HepG2 (cell line): ENCODE results near the gene IL1RL2. TPM values are rescaled to one million over a fixed set of nuclear protein-coding genes. Genes with fewer than 3 reads are reported as not detected.

ENCODE experiments used
- ATRX ChIP-seq: sonication (generic); formaldehyde crosslinking; IDR thresholded peaks from 2 replicates; pipeline ENCODE4 v1.4.0; 2020; ENCODE audit warnings: missing genetic modification reagents, borderline replicate concordance
- CSRNP2 ChIP-seq: sonication (generic); formaldehyde crosslinking; conservative IDR thresholded peaks from 2 replicates; pipeline ENCODE4 v1.8.0; 2022; ENCODE audit warnings: low read depth, missing genetic modification reagents
- FOXC1 ChIP-seq: sonication (generic); formaldehyde crosslinking; IDR thresholded peaks from 2 replicates; pipeline ENCODE4 v1.8.0; 2022; ENCODE audit warnings: mild to moderate bottlenecking, missing genetic modification reagents, borderline replicate concordance
- GMEB1 ChIP-seq: sonication (generic); formaldehyde crosslinking; IDR thresholded peaks from 2 replicates; pipeline ENCODE4 v1.5.1; 2020; ENCODE audit warnings: missing genetic modification reagents, mild to moderate bottlenecking, borderline replicate concordance
- LBX2 ChIP-seq: sonication (generic); formaldehyde crosslinking; IDR thresholded peaks from 2 replicates; pipeline ENCODE4 v1.5.0; 2020; ENCODE audit warnings: missing genetic modification reagents, mild to moderate bottlenecking, borderline replicate concordance
- PLRG1 ChIP-seq: fragments of 450-650 bp; conservative IDR thresholded peaks from 2 replicates; pipeline ENCODE4 v1.6.1; 2016
- RARA ChIP-seq: IDR thresholded peaks from 2 replicates; pipeline ENCODE4 v1.6.1; 2016; ENCODE audit warnings: missing genetic modification reagents, missing compliant biosample characterization
- REXO4 ChIP-seq: sonication (generic); formaldehyde crosslinking; IDR thresholded peaks from 2 replicates; pipeline ENCODE4 v1.8.0; 2022; ENCODE audit warnings: missing genetic modification reagents, mild to moderate bottlenecking, borderline replicate concordance
- TBL1XR1 ChIP-seq: fragments of 150-350 bp; IDR thresholded peaks from 2 replicates; pipeline ENCODE4 v1.6.1; 2014; ENCODE audit warnings: borderline replicate concordance, low read length; ENCODE audit not compliant: partially characterized antibody
- TMF1 ChIP-seq: sonication (generic); formaldehyde crosslinking; IDR thresholded peaks from 2 replicates; pipeline ENCODE4 v1.8.1; 2022; ENCODE audit warnings: low read depth, missing genetic modification reagents
- ZBTB37 ChIP-seq: sonication (generic); formaldehyde crosslinking; IDR thresholded peaks from 2 replicates; pipeline ENCODE4 v1.4.0; 2020; ENCODE audit warnings: mild to moderate bottlenecking, missing genetic modification reagents
- ZBTB38 ChIP-seq: sonication (generic); formaldehyde crosslinking; IDR thresholded peaks from 2 replicates; pipeline ENCODE4 v1.5.1; 2020; ENCODE audit warnings: mild to moderate bottlenecking, missing genetic modification reagents
- ZNF234 ChIP-seq: sonication (generic); formaldehyde crosslinking; conservative IDR thresholded peaks from 2 replicates; pipeline ENCODE4 v1.5.1; 2020; ENCODE audit warnings: mild to moderate bottlenecking, missing genetic modification reagents
- ZNF24 ChIP-seq: fragments of 450-650 bp; IDR thresholded peaks from 2 replicates; pipeline ENCODE4 v1.6.1; 2017; ENCODE audit warnings: antibody characterized with exemption, mild to moderate bottlenecking
- ZNF296 ChIP-seq: sonication (generic); formaldehyde crosslinking; conservative IDR thresholded peaks from 2 replicates; pipeline ENCODE4 v1.5.0; 2020; ENCODE audit warnings: mild to moderate bottlenecking, missing genetic modification reagents
- ZNF337 ChIP-seq: sonication (generic); formaldehyde crosslinking; IDR thresholded peaks from 2 replicates; pipeline ENCODE4 v1.5.1; 2020; ENCODE audit warnings: missing genetic modification reagents, low read depth, mild to moderate bottlenecking, borderline replicate concordance
- ZNF354B ChIP-seq: sonication (generic); formaldehyde crosslinking; IDR thresholded peaks from 2 replicates; pipeline ENCODE4 v1.8.0; 2022; ENCODE audit warnings: mild to moderate bottlenecking, missing genetic modification reagents
- ZNF614 ChIP-seq: IDR thresholded peaks from 2 replicates; pipeline ENCODE4 v1.6.1; 2018; ENCODE audit warnings: missing biosample characterization, missing genetic modification reagents, inconsistent platforms, borderline replicate concordance
- ZNF75D ChIP-seq: sonication (generic); formaldehyde crosslinking; IDR thresholded peaks from 2 replicates; pipeline ENCODE4 v1.8.1; 2023; ENCODE audit warnings: missing genetic modification reagents, mild to moderate bottlenecking, borderline replicate concordance
- ZNF883 ChIP-seq: sonication (generic); formaldehyde crosslinking; IDR thresholded peaks from 2 replicates; pipeline ENCODE4 v1.5.1; 2020; ENCODE audit warnings: mild to moderate bottlenecking, missing genetic modification reagents; ENCODE audit errors: not compliant biosample characterization
- ZSCAN22 ChIP-seq: sonication (generic); formaldehyde crosslinking; IDR thresholded peaks from 2 replicates; pipeline ENCODE4 v1.4.0; 2020; ENCODE audit warnings: mild to moderate bottlenecking, missing genetic modification reagents
- polyA plus RNA-seq, 8 experiments: library from polyadenylated mRNA; depleted of rRNA in 3 of 8; stranded (reverse) in 7 of 8; unstranded in 1 of 8; fragments of >200 nt; fragmentation: Illumina TruSeq in 4 of 8; extraction: Trizol in 4 of 8; gene quantifications; 2 replicates each; pipeline versions ENCODE4 v1.2.1 to v1.2.3, GENCODE V29; 2011 to 2016; ENCODE audit warnings: low read depth in 4 of 8, missing spikeins in 1 of 8, mixed read lengths in 1 of 8; ENCODE audit not compliant: insufficient read depth in 1 of 8
- total RNA-seq, 5 experiments: library from RNA; depleted of rRNA; stranded (reverse); fragments of >200 nt; fragmentation: Illumina TruSeq; extraction: Trizol; gene quantifications; 2 replicates each; pipeline ENCODE4 v1.2.3, GENCODE V29; 2016; ENCODE audit warnings: low read depth in 1 of 5

The IL1RL2 gene
- total and polyA plus RNA-seq, 2 of the 13 experiments (the other 11 are each of a cell fraction or from before 2014, with no cell fraction given): 0.03 TPM; not detected in 1

- TF ChIP-seq ZNF234 (CRISPR knock-in tag): no peak
- TF ChIP-seq PLRG1: no peak
- TF ChIP-seq ZNF337 (CRISPR knock-in tag): peak; percentile 69; the same call in 1 of the 2 replicates
- peak; percentile 57; the same call in 1 of the 2 replicates for TF ChIP-seq GMEB1
- TF ChIP-seq ZNF354B (CRISPR knock-in tag): no peak
- no peak for TF ChIP-seq ATRX
- peak; percentile 97 for TF ChIP-seq RARA (CRISPR knock-in tag)
- TF ChIP-seq TMF1: peak; percentile 51
- TF ChIP-seq ZSCAN22 (CRISPR knock-in tag): no peak; the same call in 1 of the 2 replicates
- TF ChIP-seq ZNF75D: no peak
- TF ChIP-seq ZNF296 (CRISPR knock-in tag): no peak
- peak; percentile 94 for TF ChIP-seq TBL1XR1
- no peak for TF ChIP-seq REXO4 (CRISPR knock-in tag)
- TF ChIP-seq CSRNP2: no peak
- TF ChIP-seq FOXC1: peak; percentile 62; the same call in 1 of the 2 replicates
- peak; percentile 80 for TF ChIP-seq ZNF883 (CRISPR knock-in tag)
- TF ChIP-seq LBX2 (CRISPR knock-in tag): no peak
- peak; percentile 77 for TF ChIP-seq ZNF24
- peak; percentile 93 for TF ChIP-seq ZNF614 (CRISPR knock-in tag)
- TF ChIP-seq ZBTB38: 0 out of 2 replicates have a peak, but pooled peaks have one; percentile 48
- TF ChIP-seq ZBTB37 (CRISPR knock-in tag): no peak
Measured at GRCh38 chr2:102155703-102156515, 30.9 kb upstream of the IL1RL2 start (continued).
